ENCODE data around the gene PSMD5.

- no peak for TF ChIP-seq POLR2A (IDR thresholded peaks at IDR 0.05)
- no peak for TF ChIP-seq CTCF (IDR thresholded peaks at IDR 0.05)
These were observed 36.7 kb upstream of the PSMD5 start for GRCh38 chr9:120879446-120879845.

All from heart left ventricle (tissue), 13 donors.